Osteoblast (primary cell): ENCODE measurements around the gene PIGN. TPM values are rescaled to one million over a fixed set of nuclear protein-coding genes. Genes with fewer than 3 reads are reported as not detected.

Experiments used
- DNase-seq: peaks from one replicate; pipeline ENCODE4 v3.0.0; 2011; ENCODE audit warnings: low spot score, mixed read lengths; ENCODE audit not compliant: insufficient read length; ENCODE audit errors: missing footprints
- H2AFZ ChIP-seq: 2 replicates; pipeline ENCODE4 v1.6.0; 2011; ENCODE audit warnings: mild to moderate bottlenecking, low read length
- H3K27ac ChIP-seq: 2 replicates; pipeline ENCODE4 v1.5.1; 2011; ENCODE audit warnings: mild to moderate bottlenecking, low read depth, low read length, moderate library complexity
- H3K27me3 ChIP-seq: 2 replicates; pipeline ENCODE4 v1.6.0; 2012; ENCODE audit warnings: mild to moderate bottlenecking, control low read depth, inconsistent platforms, low read length, moderate library complexity; ENCODE audit not compliant: insufficient read depth
- H3K36me3 ChIP-seq: 2 replicates; pipeline ENCODE4 v1.5.1; 2011; ENCODE audit warnings: mild to moderate bottlenecking, low read length, control low read depth, moderate library complexity; ENCODE audit not compliant: insufficient read depth
- H3K4me1 ChIP-seq: 2 replicates; pipeline ENCODE4 v1.5.1; 2011; ENCODE audit warnings: mild to moderate bottlenecking, low read length, control low read depth, moderate library complexity; ENCODE audit not compliant: insufficient read depth
- H3K4me2 ChIP-seq: 2 replicates; pipeline ENCODE4 v1.6.0; 2011; ENCODE audit warnings: mild to moderate bottlenecking, low read length; ENCODE audit not compliant: insufficient read depth
- H3K4me3 ChIP-seq: fragments of 200-600 bp; sonication (generic); 3 replicates; pipeline ENCODE4 v1.5.1; 2012; ENCODE audit warnings: mild to moderate bottlenecking, low read length, inconsistent platforms; ENCODE audit not compliant: insufficient read depth
- H3K79me2 ChIP-seq: 2 replicates; pipeline ENCODE4 v1.6.0; 2012; ENCODE audit warnings: mild to moderate bottlenecking, low read length, control low read depth, inconsistent platforms; ENCODE audit not compliant: insufficient read depth
- H3K9me3 ChIP-seq: 2 replicates; pipeline ENCODE4 v1.5.1; 2011; ENCODE audit warnings: low read depth, low read length, control low read depth
- H4K20me1 ChIP-seq: 2 replicates; pipeline ENCODE4 v1.6.0; 2012; ENCODE audit warnings: mild to moderate bottlenecking, low read length, control low read depth; ENCODE audit not compliant: insufficient read depth
- CTCF ChIP-seq: IDR thresholded peaks from 2 replicates; pipeline ENCODE4 v1.5.1; 2011; ENCODE audit warnings: mild to moderate bottlenecking, low read depth, low read length, moderate library complexity; ENCODE audit errors: extremely low read depth
- total RNA-seq: library from RNA; depleted of rRNA; stranded (reverse); fragments of >200 nt; gene quantifications from 2 replicates; pipeline ENCODE4 v1.2.3, GENCODE V29; 2012

PIGN gene
- total RNA-seq, 1 donor: 44.2 TPM

- Histone ChIP-seq H3K9me3 (no peaks in the 10 kb centered on the region), H3K27me3 (no peaks in the 10 kb centered on the region), H3K4me1 (no peaks in the 10 kb centered on the region), H4K20me1 (no peaks in the 10 kb centered on the region), H3K79me2 (no peaks in the 10 kb centered on the region), H2AFZ (no peak overlapping the region), H3K4me2 (no peak overlapping the region), H3K27ac (no peak overlapping the region), H3K4me3 (no peak overlapping the region), H3K36me3 (no peaks in the 10 kb centered on the region)
- no peak for TF ChIP-seq CTCF
- no peak for DNase-seq
Observed at GRCh38 chr18:62054929-62055498, 131.8 kb downstream of the PIGN start.

- no peaks in the 10 kb centered on the region for H3K4me1 ChIP-seq
- H4K20me1 ChIP-seq: no peaks in the 10 kb centered on the region
- no peaks in the 10 kb centered on the region for H3K27me3 ChIP-seq
- no peak overlapping the region for H2AFZ ChIP-seq
- no peak for TF ChIP-seq CTCF
- no peaks in the 10 kb centered on the region for H3K79me2 ChIP-seq
- no peak for DNase-seq
- H3K9me3 ChIP-seq: no peaks in the 10 kb centered on the region
- H3K4me2 ChIP-seq: no peak overlapping the region
- no peak overlapping the region for H3K27ac ChIP-seq
- no peaks in the 10 kb centered on the region for H3K36me3 ChIP-seq
- no peak overlapping the region for H3K4me3 ChIP-seq
Observed at GRCh38 chr18:62048279-62048678, 138.6 kb downstream of the PIGN start.

GRCh38 chr18:62045316-62045715 is 141.5 kb downstream of the PIGN start:
- no peak for DNase-seq

GRCh38 chr18:62044490-62045000 is 142.3 kb downstream of the PIGN start:
- no peak overlapping the region for H3K4me3 ChIP-seq
- H2AFZ ChIP-seq: no peak overlapping the region
- H3K4me1 ChIP-seq: no peaks in the 10 kb centered on the region
- TF ChIP-seq CTCF: no peak
- no peak for DNase-seq
- H3K9me3 ChIP-seq: no peaks in the 10 kb centered on the region
- no peaks in the 10 kb centered on the region for H3K79me2 ChIP-seq
- H3K36me3 ChIP-seq: no peaks in the 10 kb centered on the region
- no peak overlapping the region for H3K27ac ChIP-seq
- H3K27me3 ChIP-seq: no peaks in the 10 kb centered on the region
- H3K4me2 ChIP-seq: no peak overlapping the region
- H4K20me1 ChIP-seq: no peaks in the 10 kb centered on the region

More at GRCh38 chr18:62045316-62045715, 141.5 kb downstream of the PIGN start:
- TF ChIP-seq CTCF: no peak
- Histone ChIP-seq H3K9me3 (no peaks in the 10 kb centered on the region), H3K27ac (no peak overlapping the region), H4K20me1 (no peaks in the 10 kb centered on the region), H3K79me2 (no peaks in the 10 kb centered on the region), H3K4me3 (no peak overlapping the region), H3K27me3 (no peaks in the 10 kb centered on the region), H3K4me1 (no peaks in the 10 kb centered on the region), H2AFZ (no peak overlapping the region), H3K4me2 (no peak overlapping the region), H3K36me3 (no peaks in the 10 kb centered on the region)
